Ovary (tissue), 9 donors: Measurements from ENCODE around the gene WASF1. TPM values are rescaled to one million over a fixed set of nuclear protein-coding genes. Genes with fewer than 3 reads are reported as not detected.

Experiments
- DNase-seq, 5 donors: peaks; one replicate each; pipeline ENCODE4 v3.0.0-alpha.2; 2019 to 2020
- H3K27ac ChIP-seq, 2 donors: fragments of 200-600 bp; one replicate each; pipeline versions ENCODE4 v1.5.1 to v1.8.0; 2019 to 2022
- H3K27me3 ChIP-seq: fragments of 200-600 bp; one replicate; pipeline ENCODE4 v1.8.0; 2022
- H3K36me3 ChIP-seq: fragments of 200-600 bp; sonication (generic); one replicate; pipeline ENCODE4 v1.5.1; 2019
- H3K4me1 ChIP-seq: one replicate; pipeline ENCODE4 v1.8.1; 2013; ENCODE audit warnings: mild to moderate bottlenecking, moderate library complexity; ENCODE audit not compliant: insufficient read depth
- H3K4me3 ChIP-seq: fragments of 200-600 bp; sonication (generic); one replicate; pipeline ENCODE4 v1.5.1; 2017
- H3K9me3 ChIP-seq, 2 donors: fragments of 200-600 bp in 1 of 2; sonication (generic) in 1 of 2; one replicate each; pipeline versions ENCODE4 v1.5.1 to v1.8.1; 2013 to 2019; ENCODE audit warnings: mild to moderate bottlenecking in 1 of 2, moderate library complexity in 1 of 2
- EP300 ChIP-seq: sonication (generic); formaldehyde crosslinking; IDR thresholded peaks from one replicate; pipeline ENCODE4 v1.6.1; 2017; ENCODE audit warnings: antibody characterized with exemption
- POLR2A ChIP-seq: fragments of 450-650 bp; IDR thresholded peaks from one replicate; pipeline ENCODE4 v1.6.1; 2017; ENCODE audit warnings: antibody characterized with exemption, mild to moderate bottlenecking, moderate library complexity
- WGBS, 3 donors: extraction: QIAGEN DNeasy Blood & Tissue Kit in 1 of 3; methylation state at CpG; one replicate each; pipeline versions ENCODE4 v1.1.5 to v1.1.7; 2013 to 2017; 5-methylcytosine and 5-hydroxymethylcytosine counted together
- intact Hi-C, 4 donors: fragments of 100-400 bp; cut with DNase I; formaldehyde crosslinking; loops; one replicate each; pipeline versions ENCODE4 v1.11.0 to v1.15.1; 2022 to 2023
- polyA plus RNA-seq, 2 donors: library from polyadenylated mRNA; stranded (reverse); fragments of 200-250 nt in 1 of 2; fragments of 350-450 nt in 1 of 2; fragmentation: Illumina TruSeq in 1 of 2; extraction: RNeasy Lipid Tissue Mini Kit (QIAGEN cat#74804) in 1 of 2; gene quantifications; one replicate each; pipeline ENCODE4 v1.2.3, GENCODE V29; 2013 to 2014
- total RNA-seq, 7 donors: library from RNA; depleted of rRNA in 2 of 7; stranded (reverse); fragments of >200 nt in 2 of 7; fragmentation: NEBNext Ultra II Directional in 3 of 7; extraction: Animal tissue kit (Norgen Biotek cat#: 25700) in 3 of 7; gene quantifications; one replicate each; pipeline versions ENCODE4 v1.1.0 to v1.2.4, GENCODE V29; 2016 to 2023
- TF ChIP-seq, protein P1 (sequence below), 3 donors: fragments of 450-650 bp in 2 of 3; fragments of 200-600 bp in 1 of 3; IDR thresholded peaks; one replicate each; pipeline versions ENCODE4 v1.5.1 to v1.8.0; 2016 to 2022; ENCODE audit warnings: antibody characterized with exemption in 3 of 3, mild to moderate bottlenecking in 1 of 3
- donor health status: DM: no; HTN: no; CAD: no; lungs with moderate emphysema.
- donor health status: DM: no; HTN: no; CAD: no.
- donor health status: Bipolar disorder and iron deficiency.
- donor health status: DM: yes; HTN: yes; CAD: no.
- donor health status: DM: no; HTN: no; CAD: no.
- donor health status: DM: yes; HTN: yes; CAD: no.

WASF1 gene
- total and polyA plus RNA-seq, 9 donors, result 16.1 to 40.6 (median 22.5) TPM

DNA sequence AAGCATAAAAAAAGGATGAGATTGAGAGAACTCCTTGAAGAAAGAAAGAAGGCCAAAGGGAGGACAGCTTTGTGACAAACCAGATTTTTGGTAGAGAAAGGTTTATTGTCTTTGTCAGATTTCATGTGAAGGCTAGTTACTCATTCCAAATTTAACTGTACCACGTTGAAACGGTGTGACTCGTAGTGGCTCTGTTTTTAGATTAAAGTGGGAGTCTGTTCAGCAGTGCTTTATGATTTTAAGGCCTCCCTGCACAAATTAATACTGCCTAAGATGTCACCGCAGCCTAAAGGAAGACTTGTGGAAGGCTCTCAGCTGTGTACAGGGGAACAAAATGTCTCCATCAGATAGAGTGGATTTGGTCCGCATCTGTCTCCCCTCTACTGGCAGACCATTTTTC is 36.7 kb upstream of the WASF1 start:
- H3K27me3 ChIP-seq, result no peaks in the 10 kb centered on the region
- H3K4me1 ChIP-seq, result no peaks in the 10 kb centered on the region
- TF ChIP-seq POLR2A, result no peak
- TF ChIP-seq, protein P1, sequence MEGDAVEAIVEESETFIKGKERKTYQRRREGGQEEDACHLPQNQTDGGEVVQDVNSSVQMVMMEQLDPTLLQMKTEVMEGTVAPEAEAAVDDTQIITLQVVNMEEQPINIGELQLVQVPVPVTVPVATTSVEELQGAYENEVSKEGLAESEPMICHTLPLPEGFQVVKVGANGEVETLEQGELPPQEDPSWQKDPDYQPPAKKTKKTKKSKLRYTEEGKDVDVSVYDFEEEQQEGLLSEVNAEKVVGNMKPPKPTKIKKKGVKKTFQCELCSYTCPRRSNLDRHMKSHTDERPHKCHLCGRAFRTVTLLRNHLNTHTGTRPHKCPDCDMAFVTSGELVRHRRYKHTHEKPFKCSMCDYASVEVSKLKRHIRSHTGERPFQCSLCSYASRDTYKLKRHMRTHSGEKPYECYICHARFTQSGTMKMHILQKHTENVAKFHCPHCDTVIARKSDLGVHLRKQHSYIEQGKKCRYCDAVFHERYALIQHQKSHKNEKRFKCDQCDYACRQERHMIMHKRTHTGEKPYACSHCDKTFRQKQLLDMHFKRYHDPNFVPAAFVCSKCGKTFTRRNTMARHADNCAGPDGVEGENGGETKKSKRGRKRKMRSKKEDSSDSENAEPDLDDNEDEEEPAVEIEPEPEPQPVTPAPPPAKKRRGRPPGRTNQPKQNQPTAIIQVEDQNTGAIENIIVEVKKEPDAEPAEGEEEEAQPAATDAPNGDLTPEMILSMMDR (IDR thresholded peaks at IDR 0.05), result no peak
- no peak for TF ChIP-seq EP300
- H3K4me3 ChIP-seq, result no peak overlapping the region
- H3K27ac ChIP-seq, result no peak overlapping the region
- intact Hi-C loops, result no loop called here
- no peak for DNase-seq
- H3K36me3 ChIP-seq, result no peaks in the 10 kb centered on the region
- H3K9me3 ChIP-seq, result no peaks in the 10 kb centered on the region
- 75 to 77% (median 75%) methylated on average over 5 of the region's 5 CpGs for WGBS, 3 donors

- H3K27ac ChIP-seq, result no peak overlapping the region
- no peaks in the 10 kb centered on the region for H3K27me3 ChIP-seq
- no peaks in the 10 kb centered on the region for H3K36me3 ChIP-seq
- TF ChIP-seq EP300, result no peak
- TF ChIP-seq, protein P1 (IDR thresholded peaks at IDR 0.05), result no peak
- no peak for TF ChIP-seq POLR2A
- intact Hi-C loops, result no loop called here
- H3K4me3 ChIP-seq, result no peak overlapping the region
- DNase-seq, result no peak
- WGBS, 3 donors, result 69 to 83% (median 82%) methylated on average over 1 of the region's 1 CpG
- no peaks in the 10 kb centered on the region for H3K4me1 ChIP-seq
- H3K9me3 ChIP-seq, result no peaks in the 10 kb centered on the region
These were observed 34.9 kb upstream of the WASF1 start for GRCh38 chr6:110214338-110214737.

DNA sequence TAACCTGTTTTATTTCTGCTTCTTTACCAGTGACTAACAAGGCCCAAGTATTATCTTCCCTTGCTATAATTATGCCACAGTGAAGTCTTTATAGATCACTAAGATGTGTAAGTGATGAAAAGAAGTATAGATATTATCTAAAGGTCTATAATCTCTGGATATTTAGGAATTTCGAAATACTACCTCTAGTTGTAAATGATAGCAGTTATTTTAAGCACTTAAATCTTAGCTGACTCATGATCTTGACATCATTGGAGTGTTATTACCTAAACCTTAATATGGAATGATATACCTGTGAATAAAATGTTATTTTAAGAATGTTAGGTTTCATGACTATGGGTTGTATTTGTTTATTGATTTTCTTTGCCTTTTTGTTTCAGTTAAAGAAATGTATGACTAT is 32.3 kb upstream of the WASF1 start:
- no peaks in the 10 kb centered on the region for H3K4me1 ChIP-seq
- 93 to 99% (median 97%) methylated on average over 1 of the region's 1 CpG for WGBS, 3 donors

GRCh38 chr6:110207652-110208051 is 28.2 kb upstream of the WASF1 start:
- no peaks in the 10 kb centered on the region for H3K27me3 ChIP-seq
- H3K27ac ChIP-seq, result no peak overlapping the region
- WGBS, 3 donors, result 96 to 98% (median 96%) methylated on average over 3 of the region's 3 CpGs
- no peaks in the 10 kb centered on the region for H3K9me3 ChIP-seq
- no peak for TF ChIP-seq POLR2A
- no peak for TF ChIP-seq EP300
- TF ChIP-seq, protein P1 (IDR thresholded peaks at IDR 0.05), result no peak
- intact Hi-C loops, result no loop called here
- no peak for DNase-seq
- H3K4me3 ChIP-seq, result no peak overlapping the region
- H3K4me1 ChIP-seq, result no peaks in the 10 kb centered on the region
- no peaks in the 10 kb centered on the region for H3K36me3 ChIP-seq

More for the DNA sequence above, 32.3 kb upstream of the WASF1 start:
- Histone ChIP-seq H3K27me3 (no peaks in the 10 kb centered on the region), H3K4me3 (no peak overlapping the region), H3K27ac (no peak overlapping the region), H3K36me3 (no peaks in the 10 kb centered on the region), H3K9me3 (no peaks in the 10 kb centered on the region)
- DNase-seq, result no peak
- intact Hi-C loops, result no loop called here
- no peak for TF ChIP-seq POLR2A

DNA sequence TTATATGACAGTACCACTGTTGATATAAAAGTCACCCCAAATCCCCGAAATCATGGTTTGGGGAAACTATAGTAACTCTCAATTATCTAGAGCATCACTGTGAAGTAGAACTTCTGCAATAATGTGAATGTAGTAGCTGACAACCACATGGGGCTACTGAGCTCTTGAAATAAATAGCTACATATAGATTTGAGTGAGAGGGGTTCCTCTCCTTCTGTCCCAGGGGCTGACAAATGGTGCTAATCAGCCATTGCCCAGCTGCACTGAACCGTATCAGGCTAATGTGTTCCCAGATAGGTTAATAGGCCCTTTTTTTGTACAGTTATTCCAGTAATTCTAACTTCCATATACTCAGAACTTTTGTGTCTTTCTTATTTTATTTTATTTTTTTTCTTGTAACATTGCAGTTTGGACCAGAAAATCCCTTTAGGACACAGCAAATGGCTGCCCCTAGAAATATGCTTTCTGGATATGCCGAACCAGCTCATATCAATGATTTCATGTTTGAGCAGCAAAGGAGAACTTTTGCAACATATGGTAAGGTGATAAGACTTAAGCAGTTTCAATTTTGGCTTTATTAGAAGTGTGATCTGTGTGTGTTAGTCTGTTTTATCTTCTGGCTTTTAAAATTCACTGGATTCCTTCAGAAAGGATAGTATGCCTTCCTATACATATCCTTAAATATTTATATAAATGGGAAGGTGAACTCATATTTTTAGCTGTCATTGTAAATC is 21.8 kb upstream of the WASF1 start:
- 77 to 88% (median 80%) methylated on average over 3 of the region's 3 CpGs for WGBS, 3 donors
- Histone ChIP-seq H3K27ac (no peak overlapping the region), H3K4me3 (no peak overlapping the region), H3K4me1 (no peaks in the 10 kb centered on the region), H3K36me3 (no peaks in the 10 kb centered on the region), H3K27me3 (no peaks in the 10 kb centered on the region), H3K9me3 (no peaks in the 10 kb centered on the region)
- intact Hi-C loops, result no loop called here
- no peak for DNase-seq
- TF ChIP-seq EP300, result no peak
- TF ChIP-seq, protein P1 (IDR thresholded peaks at IDR 0.05), result no peak
- no peak for TF ChIP-seq POLR2A
